ENCODE data around the gene LIPE. TPM values are rescaled to one million over a fixed set of nuclear protein-coding genes. Genes with fewer than 3 reads are reported as not detected.

Gene LIPE
- total RNA-seq, 1 donor from 2014 or later = 8.4 TPM

DNA sequence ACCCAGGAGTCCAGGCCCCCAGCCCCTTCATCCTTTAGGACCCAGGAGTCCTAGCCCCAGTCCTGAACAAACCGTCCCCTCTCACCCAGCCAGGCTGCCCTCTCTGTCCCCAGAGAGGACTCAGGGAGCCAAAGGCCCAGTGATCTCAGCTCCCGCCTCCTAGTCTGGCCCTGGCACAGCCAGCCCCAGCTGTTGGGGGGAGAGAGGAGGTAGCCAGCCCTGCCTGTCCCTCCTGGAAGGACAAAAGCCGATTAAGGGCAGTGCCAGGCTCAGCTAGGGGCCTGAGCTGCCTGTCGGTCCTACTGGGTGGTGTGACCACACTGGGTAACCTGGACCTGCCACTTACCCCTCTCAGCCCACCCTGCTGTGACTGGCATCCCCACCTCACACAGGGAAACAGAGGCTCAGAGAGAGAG is 14.5 kb downstream of the LIPE start:
- H3K9me3 Mint-ChIP-seq (ENCODE audit: unreplicated experiment) = no peaks in the 10 kb centered on the region
- DNase-seq (ENCODE audit: extremely low spot score, unreplicated experiment) = no peak
- no peaks in the 10 kb centered on the region for H3K36me3 Mint-ChIP-seq (ENCODE audit: unreplicated experiment)
- TF ChIP-seq, protein P1, sequence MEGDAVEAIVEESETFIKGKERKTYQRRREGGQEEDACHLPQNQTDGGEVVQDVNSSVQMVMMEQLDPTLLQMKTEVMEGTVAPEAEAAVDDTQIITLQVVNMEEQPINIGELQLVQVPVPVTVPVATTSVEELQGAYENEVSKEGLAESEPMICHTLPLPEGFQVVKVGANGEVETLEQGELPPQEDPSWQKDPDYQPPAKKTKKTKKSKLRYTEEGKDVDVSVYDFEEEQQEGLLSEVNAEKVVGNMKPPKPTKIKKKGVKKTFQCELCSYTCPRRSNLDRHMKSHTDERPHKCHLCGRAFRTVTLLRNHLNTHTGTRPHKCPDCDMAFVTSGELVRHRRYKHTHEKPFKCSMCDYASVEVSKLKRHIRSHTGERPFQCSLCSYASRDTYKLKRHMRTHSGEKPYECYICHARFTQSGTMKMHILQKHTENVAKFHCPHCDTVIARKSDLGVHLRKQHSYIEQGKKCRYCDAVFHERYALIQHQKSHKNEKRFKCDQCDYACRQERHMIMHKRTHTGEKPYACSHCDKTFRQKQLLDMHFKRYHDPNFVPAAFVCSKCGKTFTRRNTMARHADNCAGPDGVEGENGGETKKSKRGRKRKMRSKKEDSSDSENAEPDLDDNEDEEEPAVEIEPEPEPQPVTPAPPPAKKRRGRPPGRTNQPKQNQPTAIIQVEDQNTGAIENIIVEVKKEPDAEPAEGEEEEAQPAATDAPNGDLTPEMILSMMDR (IDR thresholded peaks at IDR 0.05) = no peak
- no peak overlapping the region for H3K27ac Mint-ChIP-seq (ENCODE audit: unreplicated experiment)
- no peaks in the 10 kb centered on the region for H3K27me3 Mint-ChIP-seq (ENCODE audit: unreplicated experiment)
- H3K4me3 Mint-ChIP-seq (ENCODE audit: unreplicated experiment) = no peak overlapping the region
- peaks cover 10% of the 10 kb centered on the region for H3K4me1 Mint-ChIP-seq (ENCODE audit: unreplicated experiment)

DNA sequence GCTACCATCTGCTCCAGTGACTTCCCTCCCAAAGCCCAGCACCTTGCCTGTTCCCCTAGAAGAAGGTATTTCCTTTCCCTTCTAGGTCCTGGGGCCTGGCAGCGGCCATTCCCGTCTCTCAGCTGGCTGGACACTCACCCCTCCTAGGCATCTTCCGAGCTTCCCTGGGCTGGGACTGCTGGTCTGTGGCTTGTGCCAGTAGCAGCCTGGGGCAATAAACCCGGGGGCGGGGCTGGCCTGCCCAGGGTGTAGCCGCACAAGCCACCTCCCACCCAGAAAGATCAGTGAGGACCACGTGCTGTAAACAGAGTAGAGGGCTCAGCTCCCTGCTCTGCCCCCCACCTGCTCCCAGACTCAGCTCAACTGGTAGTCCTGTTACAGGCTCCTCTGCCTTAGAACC is 15.0 kb downstream of the LIPE start:
- H3K4me1 Mint-ChIP-seq (ENCODE audit: unreplicated experiment) = peaks cover 10% of the 10 kb centered on the region
- H3K27ac Mint-ChIP-seq (ENCODE audit: unreplicated experiment) = no peak overlapping the region
- no peaks in the 10 kb centered on the region for H3K9me3 Mint-ChIP-seq (ENCODE audit: unreplicated experiment)
- DNase-seq (ENCODE audit: extremely low spot score, unreplicated experiment) = no peak
- no peak overlapping the region for H3K4me3 Mint-ChIP-seq (ENCODE audit: unreplicated experiment)
- no peaks in the 10 kb centered on the region for H3K27me3 Mint-ChIP-seq (ENCODE audit: unreplicated experiment)
- TF ChIP-seq, protein P1 (IDR thresholded peaks at IDR 0.05) = no peak
- H3K36me3 Mint-ChIP-seq (ENCODE audit: unreplicated experiment) = no peaks in the 10 kb centered on the region

DNA sequence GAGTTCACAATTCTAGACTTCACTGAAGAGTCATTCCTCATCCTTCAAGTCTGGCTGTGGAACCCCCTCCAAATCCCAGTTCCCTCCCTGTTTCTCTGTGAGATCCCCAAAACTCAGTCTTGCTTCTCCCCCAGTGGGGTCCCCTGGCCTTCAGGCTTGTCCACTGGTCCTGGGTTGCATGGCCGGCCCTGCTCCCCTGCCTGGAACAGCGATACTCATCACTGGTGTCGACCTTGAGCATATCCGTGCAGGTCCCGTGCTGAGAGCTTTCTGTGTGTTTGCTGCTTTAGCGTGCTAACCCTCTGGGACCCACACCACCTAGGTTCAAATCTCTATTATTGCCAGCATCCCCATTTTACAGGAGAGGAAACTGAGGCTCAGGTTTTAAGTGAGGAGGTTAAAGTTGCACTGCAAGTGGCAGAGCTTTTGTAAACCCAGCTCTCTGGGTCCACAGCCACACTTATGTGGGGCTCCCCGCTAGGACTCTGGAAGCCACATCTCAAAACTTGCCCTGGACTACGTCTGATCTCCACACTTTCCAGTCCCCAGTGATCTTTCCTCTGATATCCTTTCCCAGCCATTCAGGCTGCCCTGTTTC is 15.5 kb downstream of the LIPE start:
- Mint-ChIP-seq H3K36me3 (ENCODE audit: unreplicated experiment) (no peaks in the 10 kb centered on the region), H3K4me3 (ENCODE audit: unreplicated experiment) (no peak overlapping the region), H3K4me1 (ENCODE audit: unreplicated experiment) (peaks cover 10% of the 10 kb centered on the region), H3K27ac (ENCODE audit: unreplicated experiment) (no peak overlapping the region), H3K27me3 (ENCODE audit: unreplicated experiment) (no peaks in the 10 kb centered on the region), H3K9me3 (ENCODE audit: unreplicated experiment) (no peaks in the 10 kb centered on the region)
- no peak for DNase-seq (ENCODE audit: extremely low spot score, unreplicated experiment)
- TF ChIP-seq, protein P1 (IDR thresholded peaks at IDR 0.05) = no peak

GRCh38 chr19:42410371-42410770 is 16.8 kb downstream of the LIPE start:
- DNase-seq (ENCODE audit: extremely low spot score, unreplicated experiment) = no peak
- no peak overlapping the region for H3K4me3 Mint-ChIP-seq (ENCODE audit: unreplicated experiment)
- H3K27me3 Mint-ChIP-seq (ENCODE audit: unreplicated experiment) = no peaks in the 10 kb centered on the region

DNA sequence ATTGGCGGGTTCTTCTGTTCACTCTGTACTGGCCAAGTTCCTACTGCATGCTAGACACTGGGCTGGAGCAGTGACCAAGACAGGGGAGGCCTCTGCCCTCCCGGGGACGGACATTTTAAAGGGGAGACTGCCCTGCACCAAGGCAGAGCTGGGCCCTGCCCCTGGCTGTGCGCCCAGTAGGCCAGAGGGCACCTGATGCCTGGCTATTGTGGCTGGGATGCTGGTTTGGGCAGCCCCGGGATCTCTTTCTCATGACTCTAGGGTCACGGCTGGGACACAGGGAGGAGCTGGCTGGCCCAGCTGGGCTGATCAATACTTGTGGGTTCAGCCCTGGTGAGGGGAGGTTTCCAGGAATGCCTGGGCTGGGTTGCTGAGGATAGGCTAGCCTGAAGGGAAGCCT is 17.7 kb downstream of the LIPE start:
- H3K27ac Mint-ChIP-seq (ENCODE audit: unreplicated experiment) = no peak overlapping the region
- TF ChIP-seq, protein P1 (IDR thresholded peaks at IDR 0.05) = no peak
- no peaks in the 10 kb centered on the region for H3K36me3 Mint-ChIP-seq (ENCODE audit: unreplicated experiment)
- H3K27me3 Mint-ChIP-seq (ENCODE audit: unreplicated experiment) = no peaks in the 10 kb centered on the region
- peaks cover 10% of the 10 kb centered on the region for H3K4me1 Mint-ChIP-seq (ENCODE audit: unreplicated experiment)
- no peak for DNase-seq (ENCODE audit: extremely low spot score, unreplicated experiment)
- H3K4me3 Mint-ChIP-seq (ENCODE audit: unreplicated experiment) = no peak overlapping the region
- no peaks in the 10 kb centered on the region for H3K9me3 Mint-ChIP-seq (ENCODE audit: unreplicated experiment)

More at GRCh38 chr19:42410371-42410770, 16.8 kb downstream of the LIPE start:
- Mint-ChIP-seq H3K27ac (ENCODE audit: unreplicated experiment) (no peak overlapping the region), H3K36me3 (ENCODE audit: unreplicated experiment) (no peaks in the 10 kb centered on the region), H3K9me3 (ENCODE audit: unreplicated experiment) (no peaks in the 10 kb centered on the region), H3K4me1 (ENCODE audit: unreplicated experiment) (peaks cover 10% of the 10 kb centered on the region)
- TF ChIP-seq, protein P1 (IDR thresholded peaks at IDR 0.05) = no peak

Measured in osteocyte (in vitro differentiated cells).